ENCODE data around the gene P4HB.

DNA sequence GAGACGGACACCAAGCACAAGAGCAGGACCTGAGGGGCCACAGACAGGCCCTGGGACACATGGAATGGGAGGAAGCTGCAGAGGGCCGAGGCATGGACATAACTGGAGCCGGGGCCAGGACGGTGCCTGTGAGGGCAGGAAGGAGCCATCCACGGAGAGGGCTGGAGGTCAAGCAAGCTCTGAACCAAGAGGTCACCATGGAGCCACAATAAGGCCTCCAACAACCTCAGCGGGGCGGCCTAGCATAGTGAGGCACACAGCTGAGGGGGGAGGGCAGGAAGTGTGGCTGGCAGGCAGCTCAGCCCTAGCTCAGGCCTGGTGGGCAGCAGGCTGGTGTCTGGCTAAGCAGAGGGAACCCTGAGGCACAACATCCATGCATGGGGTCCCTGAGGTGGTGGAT, 31.7 kb downstream of the P4HB start:
- TF ChIP-seq, protein P1, sequence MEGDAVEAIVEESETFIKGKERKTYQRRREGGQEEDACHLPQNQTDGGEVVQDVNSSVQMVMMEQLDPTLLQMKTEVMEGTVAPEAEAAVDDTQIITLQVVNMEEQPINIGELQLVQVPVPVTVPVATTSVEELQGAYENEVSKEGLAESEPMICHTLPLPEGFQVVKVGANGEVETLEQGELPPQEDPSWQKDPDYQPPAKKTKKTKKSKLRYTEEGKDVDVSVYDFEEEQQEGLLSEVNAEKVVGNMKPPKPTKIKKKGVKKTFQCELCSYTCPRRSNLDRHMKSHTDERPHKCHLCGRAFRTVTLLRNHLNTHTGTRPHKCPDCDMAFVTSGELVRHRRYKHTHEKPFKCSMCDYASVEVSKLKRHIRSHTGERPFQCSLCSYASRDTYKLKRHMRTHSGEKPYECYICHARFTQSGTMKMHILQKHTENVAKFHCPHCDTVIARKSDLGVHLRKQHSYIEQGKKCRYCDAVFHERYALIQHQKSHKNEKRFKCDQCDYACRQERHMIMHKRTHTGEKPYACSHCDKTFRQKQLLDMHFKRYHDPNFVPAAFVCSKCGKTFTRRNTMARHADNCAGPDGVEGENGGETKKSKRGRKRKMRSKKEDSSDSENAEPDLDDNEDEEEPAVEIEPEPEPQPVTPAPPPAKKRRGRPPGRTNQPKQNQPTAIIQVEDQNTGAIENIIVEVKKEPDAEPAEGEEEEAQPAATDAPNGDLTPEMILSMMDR (IDR thresholded peaks at IDR 0.05): no peak
- no peak for TF ChIP-seq EP300 (IDR thresholded peaks at IDR 0.05)
- TF ChIP-seq POLR2A (IDR thresholded peaks at IDR 0.05): no peak

Measured in upper lobe of left lung (tissue), 4 donors.